BJ (cell line): ENCODE results near the gene LPA. TPM values are rescaled to one million over a fixed set of nuclear protein-coding genes. Genes with fewer than 3 reads are reported as not detected.

Experiments
- CTCF ChIA-PET: fragments of 350-600 bp; formaldehyde crosslinking; extraction: SDS; loops from one replicate; lab custom pipeline; 2021; ENCODE audit warnings: antibody characterized with exemption, inconsistent platforms; lab: Yijun Ruan, JAX
- POLR2A ChIA-PET: fragments of 300-600 bp; sonication (Branson Sonifier 250); formaldehyde crosslinking; extraction: SDS; loops from one replicate; lab custom pipeline; 2021; ENCODE audit warnings: antibody characterized with exemption; lab: Charles Lee
- DNase-seq: peaks from one replicate; pipeline ENCODE4 v3.0.0-alpha.2; 2011; ENCODE audit warnings: low read depth
- H3K27me3 ChIP-seq: 2 replicates; pipeline ENCODE4 v1.6.0; 2011; ENCODE audit warnings: low read length; ENCODE audit not compliant: control insufficient read depth, insufficient read depth
- H3K36me3 ChIP-seq: 2 replicates; pipeline ENCODE4 v1.5.1; 2011; ENCODE audit warnings: low read length; ENCODE audit not compliant: control insufficient read depth, insufficient read depth
- H3K4me3 ChIP-seq: 2 replicates; pipeline ENCODE4 v1.5.1; 2011; ENCODE audit warnings: low read depth, mild to moderate bottlenecking, control low read depth, low read length
- polyA plus RNA-seq: library from polyadenylated mRNA; depleted of rRNA; stranded (reverse); fragments of >200 nt; gene quantifications from 2 replicates; pipeline ENCODE4 v1.2.3, GENCODE V29; 2011
- TF ChIP-seq, protein P1 (sequence below): IDR thresholded peaks from 2 replicates; pipeline ENCODE4 v1.5.1; 2011; ENCODE audit warnings: low read depth, mild to moderate bottlenecking, control low read depth, inconsistent platforms, low read length, moderate library complexity; ENCODE audit not compliant: insufficient read depth

The LPA gene
- polyA plus RNA-seq, 1 experiment = not detected

DNA sequence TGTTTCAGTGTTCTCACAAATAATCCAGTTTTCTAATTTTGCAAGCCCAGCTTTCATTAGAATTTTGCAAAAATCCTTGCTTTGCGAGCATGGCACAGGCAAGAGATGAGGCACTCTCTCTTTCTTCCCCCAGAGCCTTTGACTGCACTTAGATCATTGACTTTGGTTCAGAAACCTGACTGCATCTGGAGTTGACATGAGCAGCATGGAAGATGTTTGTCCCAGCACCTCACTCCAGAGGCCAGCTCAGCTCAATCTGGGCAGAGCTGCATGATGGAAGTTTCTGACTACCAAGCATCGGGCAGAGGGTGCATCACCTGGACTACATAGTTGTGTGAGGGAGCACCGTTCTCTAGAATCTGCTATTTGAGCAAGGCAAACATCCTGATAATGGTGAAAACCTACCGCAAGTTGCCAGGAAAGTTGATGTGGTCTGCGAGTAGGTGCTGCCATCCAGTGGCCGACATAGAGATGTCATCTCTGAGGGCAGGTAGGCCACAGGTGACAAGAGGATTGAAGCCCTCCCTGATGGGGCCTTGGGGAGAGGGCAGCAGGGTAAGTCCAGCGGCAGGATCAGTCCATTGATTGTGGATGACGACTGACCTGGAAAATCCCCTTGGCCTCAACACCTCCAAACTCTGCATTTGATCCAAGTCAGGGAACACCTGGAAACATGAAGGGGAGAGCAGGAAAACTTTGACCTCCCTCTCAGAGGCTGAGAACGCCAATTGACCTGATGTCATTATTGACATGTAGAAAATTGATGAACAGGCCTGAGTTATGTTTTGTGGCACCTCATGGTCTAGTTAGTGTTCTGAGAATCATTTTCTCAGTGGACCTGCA is 3.8 kb upstream of the LPA start:
- POLR2A ChIA-PET = no interaction called here
- Histone ChIP-seq H3K4me3 (no peak overlapping the region), H3K27me3 (no peaks in the 10 kb centered on the region), H3K36me3 (no peaks in the 10 kb centered on the region)
- TF ChIP-seq, protein P1, sequence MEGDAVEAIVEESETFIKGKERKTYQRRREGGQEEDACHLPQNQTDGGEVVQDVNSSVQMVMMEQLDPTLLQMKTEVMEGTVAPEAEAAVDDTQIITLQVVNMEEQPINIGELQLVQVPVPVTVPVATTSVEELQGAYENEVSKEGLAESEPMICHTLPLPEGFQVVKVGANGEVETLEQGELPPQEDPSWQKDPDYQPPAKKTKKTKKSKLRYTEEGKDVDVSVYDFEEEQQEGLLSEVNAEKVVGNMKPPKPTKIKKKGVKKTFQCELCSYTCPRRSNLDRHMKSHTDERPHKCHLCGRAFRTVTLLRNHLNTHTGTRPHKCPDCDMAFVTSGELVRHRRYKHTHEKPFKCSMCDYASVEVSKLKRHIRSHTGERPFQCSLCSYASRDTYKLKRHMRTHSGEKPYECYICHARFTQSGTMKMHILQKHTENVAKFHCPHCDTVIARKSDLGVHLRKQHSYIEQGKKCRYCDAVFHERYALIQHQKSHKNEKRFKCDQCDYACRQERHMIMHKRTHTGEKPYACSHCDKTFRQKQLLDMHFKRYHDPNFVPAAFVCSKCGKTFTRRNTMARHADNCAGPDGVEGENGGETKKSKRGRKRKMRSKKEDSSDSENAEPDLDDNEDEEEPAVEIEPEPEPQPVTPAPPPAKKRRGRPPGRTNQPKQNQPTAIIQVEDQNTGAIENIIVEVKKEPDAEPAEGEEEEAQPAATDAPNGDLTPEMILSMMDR = no peak
- DNase-seq = no peak
- CTCF ChIA-PET = no interaction called here

DNA sequence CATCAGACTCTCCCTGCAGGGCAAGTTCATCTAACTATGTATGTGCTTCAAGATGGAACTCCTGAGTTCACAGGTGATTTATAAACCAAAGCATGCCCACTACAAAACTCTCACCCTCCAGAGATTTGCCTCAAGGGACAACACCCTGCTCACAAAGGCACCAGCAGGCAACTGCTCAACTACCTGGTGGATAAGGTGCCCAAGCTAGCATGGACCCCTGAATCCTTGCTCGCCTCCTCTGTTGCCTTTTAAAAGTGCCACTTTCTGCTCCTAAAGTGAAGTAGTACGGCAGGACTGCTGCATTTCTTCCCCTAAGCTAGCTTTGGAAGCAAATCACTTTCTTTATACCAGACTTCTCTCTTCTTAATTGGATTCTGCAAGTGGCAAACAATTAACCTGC is 1.2 kb downstream of the LPA start:
- TF ChIP-seq, protein P1 = no peak
- Histone ChIP-seq H3K36me3 (no peaks in the 10 kb centered on the region), H3K4me3 (no peak overlapping the region), H3K27me3 (no peaks in the 10 kb centered on the region)
- ChIA-PET CTCF (no interaction called here), POLR2A (no interaction called here)
- DNase-seq = no peak

DNA sequence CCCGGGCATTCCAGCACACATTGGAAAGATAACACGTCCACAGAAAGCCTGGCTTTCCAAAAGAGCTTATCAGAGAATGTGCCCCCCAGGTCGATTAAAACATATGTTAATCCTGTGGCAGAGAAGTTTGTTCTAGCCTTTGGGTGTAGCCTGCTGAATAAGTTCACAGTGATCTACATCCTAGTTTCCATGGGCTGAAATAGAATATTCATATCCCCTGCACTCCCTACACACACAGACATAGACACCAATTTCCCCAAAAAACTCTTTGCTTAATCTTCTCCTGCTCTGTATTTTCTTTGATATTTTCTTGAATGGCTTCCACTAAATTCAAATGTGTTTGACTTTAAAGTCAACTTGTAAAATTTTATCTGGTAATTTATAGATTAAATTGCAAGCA is 1.6 kb downstream of the LPA start:
- ChIA-PET POLR2A (no interaction called here), CTCF (no interaction called here)
- TF ChIP-seq, protein P1 = no peak
- Histone ChIP-seq H3K4me3 (no peak overlapping the region), H3K27me3 (no peaks in the 10 kb centered on the region), H3K36me3 (no peaks in the 10 kb centered on the region)
- DNase-seq = no peak

DNA sequence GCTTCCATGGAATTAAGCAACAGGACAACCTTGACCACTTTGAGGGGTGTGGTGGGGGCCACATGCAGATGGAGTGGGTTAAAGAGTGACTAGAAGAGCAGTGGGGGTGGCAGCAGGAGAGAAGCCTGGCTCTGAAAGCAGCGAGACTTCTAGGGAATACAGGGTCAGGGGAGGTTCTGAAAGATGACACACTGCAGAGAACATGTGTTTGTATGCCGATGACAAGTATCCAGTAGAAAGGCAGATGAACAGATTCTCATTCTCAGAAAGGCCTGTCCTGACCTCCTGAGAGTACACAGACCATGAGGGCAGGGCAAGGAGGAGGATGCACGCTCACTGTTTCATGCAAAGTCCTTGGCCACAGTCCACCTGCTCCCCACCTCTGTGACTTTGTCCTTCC is 2.9 kb downstream of the LPA start:
- no peak overlapping the region for H3K4me3 ChIP-seq
- H3K36me3 ChIP-seq = no peaks in the 10 kb centered on the region
- POLR2A ChIA-PET = no interaction called here
- no peaks in the 10 kb centered on the region for H3K27me3 ChIP-seq
- TF ChIP-seq, protein P1 = no peak
- DNase-seq = no peak
- CTCF ChIA-PET = no interaction called here

DNA sequence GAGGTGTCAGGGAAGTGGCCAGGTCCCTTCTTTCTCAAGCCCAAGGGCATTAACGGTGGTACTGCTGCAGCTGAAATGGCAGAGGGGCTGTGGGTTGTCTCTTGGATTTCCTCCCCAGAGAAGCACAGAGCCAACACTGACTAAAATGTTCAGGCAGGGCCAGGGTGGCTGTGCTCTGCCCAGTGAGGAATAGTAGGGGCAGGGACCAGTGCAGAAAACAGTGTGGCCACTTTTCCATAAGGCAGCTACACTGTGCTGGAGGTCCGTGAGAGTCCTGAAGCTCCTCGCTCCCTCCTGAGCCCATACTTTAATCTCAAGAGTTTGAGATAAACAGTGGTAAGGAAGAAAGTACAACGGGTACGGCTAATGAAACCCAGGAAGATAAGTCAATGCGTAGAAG is 4.5 kb downstream of the LPA start:
- no peak for DNase-seq
- ChIA-PET CTCF (no interaction called here), POLR2A (no interaction called here)
- Histone ChIP-seq H3K27me3 (no peaks in the 10 kb centered on the region), H3K36me3 (no peaks in the 10 kb centered on the region), H3K4me3 (no peak overlapping the region)
- TF ChIP-seq, protein P1 = no peak
